HG03457 (cell line): Measurements from ENCODE around the gene SLC43A2.
"Not testable (repeated sequence)": the region's sequence is repeated elsewhere in the genome, so short reads cannot be mapped to it uniquely, and the experiment has no call there.

Experiments used
- ATAC-seq: cut with Tn5 transposase; IDR thresholded peaks from one replicate; pipeline ENCODE4 v1.9.1; 2021; ENCODE audit warnings: moderate number of reproducible peaks; ENCODE audit not compliant: unreplicated experiment

The SLC43A2 gene

DNA sequence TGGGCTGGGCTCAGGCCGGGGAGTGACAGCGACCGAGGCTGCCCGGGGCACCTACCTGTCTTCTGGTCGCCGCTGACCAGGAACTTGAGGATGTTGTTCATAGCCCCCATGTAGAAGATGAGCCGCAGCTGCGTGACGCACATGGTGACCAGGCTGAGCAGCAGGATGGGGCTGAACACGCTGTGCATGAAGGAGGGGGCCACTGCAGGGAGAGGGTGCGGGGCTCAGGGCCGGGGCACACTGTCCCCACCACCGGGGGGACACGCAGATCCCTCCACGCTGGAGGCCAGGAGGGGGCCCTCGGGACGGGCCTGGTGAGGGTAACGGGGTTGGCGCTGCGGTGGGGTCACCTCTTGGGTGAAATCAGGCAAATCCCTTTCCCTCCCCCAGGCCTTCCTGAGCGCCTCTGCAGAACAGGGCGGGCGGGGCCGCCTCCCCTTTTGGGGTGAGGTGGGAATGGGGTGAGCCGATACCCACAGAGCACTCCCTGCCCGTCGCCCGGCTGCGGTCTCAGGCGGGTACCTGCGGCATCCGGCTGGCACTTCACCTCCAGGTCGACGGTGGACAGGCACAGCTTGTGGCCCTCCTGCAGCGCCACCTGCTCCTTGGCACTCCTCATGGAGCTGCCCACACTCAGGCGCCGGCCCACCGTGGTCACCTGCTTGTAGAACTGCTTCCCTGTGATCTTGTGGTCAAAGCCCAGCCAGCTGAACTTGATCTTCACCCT lies 37.7 kb downstream of the SLC43A2 start:
- no peak for ATAC-seq

DNA sequence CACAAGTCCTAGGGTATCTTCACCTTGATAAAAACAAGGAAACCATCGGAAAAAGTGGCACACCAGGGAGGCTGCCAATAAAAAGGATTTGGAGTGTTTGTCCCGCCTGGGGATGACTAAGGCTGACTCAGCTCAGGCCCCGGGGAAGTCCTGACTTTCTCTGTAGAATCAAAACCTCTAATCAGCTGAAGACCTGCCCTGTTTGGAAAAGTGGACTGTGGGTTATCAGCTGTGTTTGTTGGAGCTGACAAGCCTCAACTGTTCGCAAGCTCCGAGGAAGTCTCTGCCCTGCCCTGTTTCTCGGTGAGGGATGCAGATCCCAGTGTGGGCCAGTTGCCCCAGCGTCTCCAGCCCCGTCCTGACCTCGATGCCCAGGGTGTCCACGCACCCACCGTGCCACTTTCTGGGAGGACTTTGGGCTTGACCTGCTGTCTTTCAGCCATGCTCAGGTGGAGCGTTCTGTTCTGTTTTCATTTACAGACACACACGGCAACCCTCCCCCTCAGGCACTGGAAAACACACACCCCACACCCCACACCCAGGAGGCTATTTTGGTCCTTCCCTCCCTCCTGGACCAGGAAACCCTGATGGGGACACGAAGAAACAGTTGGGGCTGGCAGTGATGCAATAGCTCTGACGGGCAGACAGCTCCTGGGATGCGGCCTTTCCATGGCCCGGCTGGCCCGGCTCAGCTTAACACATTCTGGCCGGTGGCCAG lies 38.4 kb downstream of the SLC43A2 start:
- no peak for ATAC-seq

DNA sequence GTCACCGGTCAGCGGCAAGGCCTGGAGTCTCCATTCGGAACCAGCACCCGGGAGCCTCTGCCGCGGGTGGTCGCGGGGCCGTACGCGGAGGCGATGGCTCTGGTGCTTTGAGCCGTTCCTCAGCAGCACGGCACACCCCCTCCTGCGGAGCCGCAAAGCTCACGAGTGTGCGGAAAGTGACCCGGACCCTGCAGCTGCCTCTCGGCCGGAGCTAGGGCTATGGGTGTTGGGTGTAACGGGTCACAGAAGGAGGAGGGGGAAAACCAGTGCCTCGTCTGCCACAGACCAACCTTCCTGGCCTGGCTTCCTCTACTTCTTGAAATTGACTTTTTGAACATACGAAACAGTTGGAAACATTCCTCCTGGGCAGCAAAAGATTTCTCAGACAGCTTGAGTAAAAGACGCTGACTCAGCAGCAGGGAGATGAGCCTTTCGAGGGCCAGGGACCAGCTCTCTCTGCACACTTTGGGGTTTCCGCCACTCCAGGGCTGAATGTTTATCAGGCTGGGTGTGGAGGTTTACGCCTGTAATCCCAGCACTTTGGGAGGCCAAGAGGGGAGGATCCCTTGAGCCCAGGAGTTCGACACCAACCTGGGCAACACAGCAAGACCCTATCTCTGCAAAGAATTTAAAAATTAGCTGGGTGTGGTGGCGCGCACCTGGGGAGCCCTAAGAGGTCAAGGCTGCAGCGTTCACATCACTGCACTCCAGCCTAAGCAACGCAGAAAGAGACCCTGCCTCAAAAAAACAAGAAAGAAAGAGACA lies 39.6 kb downstream of the SLC43A2 start:
- no peak for ATAC-seq

DNA sequence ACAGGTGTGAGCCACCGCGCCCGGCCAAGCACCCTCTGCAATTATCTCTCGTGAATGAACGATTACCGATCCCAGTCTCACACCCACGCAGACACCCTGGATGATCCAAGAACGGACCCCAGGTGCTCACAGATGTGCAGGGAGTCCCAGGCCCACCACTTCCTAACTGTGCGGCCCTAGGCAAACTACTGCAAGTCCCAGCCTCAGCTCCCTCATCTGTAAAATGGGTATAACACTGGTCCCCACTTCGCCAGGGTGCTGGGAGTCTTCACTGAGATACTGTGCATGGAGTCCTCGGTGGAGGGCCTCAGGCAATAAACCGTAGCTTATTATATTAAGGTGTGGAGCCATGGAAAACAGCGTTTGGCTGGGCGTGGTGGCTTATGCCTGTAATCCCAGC lies 44.5 kb downstream of the SLC43A2 start:
- no peak for ATAC-seq

DNA sequence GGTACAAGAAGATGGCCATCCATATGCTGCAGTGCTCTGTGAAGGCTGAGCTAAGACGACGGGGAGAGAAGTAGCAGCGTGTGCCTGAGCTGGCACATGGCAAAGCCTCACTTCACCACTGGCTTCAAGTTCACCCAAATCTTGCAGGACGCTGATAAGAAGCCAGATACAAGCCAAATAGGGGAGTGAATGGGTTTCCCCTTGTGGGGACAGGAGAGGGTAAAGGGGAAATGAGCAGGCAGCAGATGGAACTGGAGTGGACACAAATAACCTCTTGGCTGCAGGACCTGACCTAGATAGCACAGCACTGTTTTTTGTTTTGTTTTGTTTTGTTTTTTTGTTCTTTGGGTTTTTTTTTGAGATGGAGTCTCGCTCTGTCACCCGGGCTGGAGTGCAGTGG lies 45.1 kb downstream of the SLC43A2 start:
- ATAC-seq = no peak

DNA sequence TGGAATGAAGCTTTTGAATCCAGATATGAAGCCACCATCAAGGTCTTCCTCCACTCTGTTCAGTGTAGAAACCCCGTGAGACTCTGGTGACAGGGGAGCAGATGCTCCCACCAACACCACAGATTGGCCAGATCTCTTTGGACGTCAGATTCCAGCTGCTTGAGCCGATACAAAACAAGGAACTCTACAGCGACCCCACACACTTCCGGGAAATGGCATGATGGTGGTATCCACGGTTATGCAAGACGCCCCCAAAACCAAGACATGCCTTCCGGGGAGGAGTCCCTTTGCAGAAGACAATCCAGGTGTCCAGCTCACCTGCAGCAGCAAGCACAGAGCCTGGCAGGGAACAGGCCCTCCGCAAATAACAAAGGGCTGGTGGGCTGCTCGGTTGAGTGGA lies 46.3 kb downstream of the SLC43A2 start:
- no peak for ATAC-seq

DNA sequence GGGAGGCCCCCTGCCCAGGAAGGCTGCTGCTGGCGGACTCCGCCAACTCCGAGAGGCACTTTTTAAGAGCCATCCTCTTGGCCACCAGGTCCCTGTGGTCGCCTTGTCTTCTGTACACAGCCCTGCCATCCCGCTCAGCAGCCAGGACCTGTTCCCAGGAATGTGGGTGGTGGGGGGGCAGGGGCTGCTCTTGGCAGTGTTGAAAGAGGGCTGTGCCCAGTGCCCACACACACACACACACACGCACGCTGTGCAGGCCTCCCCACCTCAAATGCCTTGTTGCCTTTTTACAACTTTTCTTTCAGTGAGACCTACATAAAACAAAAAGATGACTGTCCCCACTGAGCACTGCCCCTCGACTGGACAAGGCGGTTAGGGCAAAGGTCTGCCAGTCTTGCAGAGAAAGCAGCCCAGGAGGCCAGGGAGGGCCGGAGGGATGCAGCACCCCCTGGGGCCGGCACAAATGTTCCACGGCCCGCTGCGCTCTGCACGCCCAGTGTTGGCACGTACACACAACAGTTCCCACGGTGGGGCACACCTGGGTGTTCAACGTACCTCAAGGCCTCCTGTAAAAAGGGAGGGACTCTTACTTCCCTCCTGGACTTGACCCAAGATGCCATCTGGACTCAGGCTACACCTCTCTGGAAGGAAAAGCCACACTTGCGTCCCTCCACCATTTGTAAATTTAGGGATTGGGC lies 47.5 kb downstream of the SLC43A2 start:
- ATAC-seq = no peak

DNA sequence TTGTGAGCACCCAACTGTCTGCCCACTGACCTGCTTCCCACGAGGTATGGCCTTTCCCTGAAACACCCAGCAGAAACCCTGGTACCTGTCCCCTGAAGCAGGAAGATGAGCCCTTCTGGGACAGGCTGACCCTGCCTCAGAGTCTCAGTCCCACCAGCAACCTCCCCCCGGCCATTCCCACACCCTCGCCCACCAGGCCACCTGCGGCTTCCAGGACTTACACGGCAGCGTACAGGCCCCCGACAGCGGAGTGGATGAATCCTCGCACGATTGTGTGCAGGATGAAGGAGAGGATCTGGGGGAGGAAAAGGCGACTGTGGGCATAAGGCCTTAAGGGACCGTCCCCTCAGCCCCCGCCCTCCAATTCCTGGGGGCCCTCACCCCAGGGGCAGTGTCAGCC lies 50.6 kb downstream of the SLC43A2 start:
- no peak for ATAC-seq

DNA sequence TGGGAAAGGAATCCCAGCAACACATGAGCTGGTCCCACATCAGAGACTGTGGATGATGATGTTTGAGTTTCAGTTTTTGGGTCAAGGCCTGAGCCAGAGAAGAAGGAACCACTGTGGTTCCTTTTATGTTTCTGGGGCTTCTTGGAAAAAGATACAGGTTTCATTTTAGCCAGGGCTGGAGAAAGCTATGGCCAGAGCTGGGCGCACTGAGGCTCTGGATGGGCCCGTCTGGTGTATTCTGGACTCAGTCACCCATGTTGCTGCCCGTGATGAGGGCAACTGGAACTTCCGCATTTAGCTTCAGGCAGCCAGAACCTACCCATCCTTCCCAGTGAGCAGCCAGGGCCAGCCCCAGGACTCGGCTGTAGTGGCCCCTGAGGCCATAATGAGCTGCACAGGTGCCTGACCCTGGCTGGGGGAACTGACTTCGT lies 51.0 kb downstream of the SLC43A2 start:
- no peak for ATAC-seq

DNA sequence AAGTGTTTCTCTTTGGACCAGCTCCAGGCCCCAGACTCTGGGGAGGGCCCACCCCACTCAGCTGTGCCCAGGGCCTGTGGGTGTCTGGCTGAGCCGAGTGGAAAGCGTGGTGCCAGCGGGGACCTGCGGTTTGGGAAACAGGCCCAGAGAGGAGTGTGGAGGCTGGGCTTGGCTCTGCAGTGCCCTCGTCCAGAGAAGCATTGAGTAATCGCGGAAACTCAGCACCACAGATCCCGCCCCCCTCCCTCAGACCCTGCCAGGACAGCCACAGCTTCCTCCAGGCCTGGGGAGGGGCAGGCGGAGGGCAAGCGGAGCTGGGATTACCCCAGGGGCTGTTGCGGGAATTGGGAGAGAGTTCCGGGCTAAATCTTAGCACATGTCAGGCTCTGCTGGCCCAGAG lies 51.5 kb downstream of the SLC43A2 start:
- no peak for ATAC-seq

DNA sequence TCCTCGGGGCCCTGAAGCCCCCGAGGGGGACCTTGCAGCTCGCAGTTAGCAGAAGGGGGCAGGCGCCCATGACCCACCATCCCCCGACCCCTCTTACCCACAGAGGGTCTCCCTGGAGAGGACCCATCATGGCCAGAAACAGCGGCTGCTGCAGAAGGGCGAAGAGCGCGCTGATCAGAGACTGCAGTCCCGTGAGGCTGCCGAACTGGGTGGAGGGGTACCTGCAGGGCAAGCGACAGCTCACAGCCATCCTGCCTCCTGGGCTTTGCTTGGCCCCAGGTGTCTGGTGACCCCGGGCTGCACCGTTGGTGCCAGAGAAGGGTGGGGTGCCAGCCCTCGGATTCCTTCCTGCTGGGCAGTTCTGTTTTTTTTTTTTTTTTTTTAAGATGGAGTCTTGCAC lies 52.1 kb downstream of the SLC43A2 start:
- ATAC-seq = no peak

DNA sequence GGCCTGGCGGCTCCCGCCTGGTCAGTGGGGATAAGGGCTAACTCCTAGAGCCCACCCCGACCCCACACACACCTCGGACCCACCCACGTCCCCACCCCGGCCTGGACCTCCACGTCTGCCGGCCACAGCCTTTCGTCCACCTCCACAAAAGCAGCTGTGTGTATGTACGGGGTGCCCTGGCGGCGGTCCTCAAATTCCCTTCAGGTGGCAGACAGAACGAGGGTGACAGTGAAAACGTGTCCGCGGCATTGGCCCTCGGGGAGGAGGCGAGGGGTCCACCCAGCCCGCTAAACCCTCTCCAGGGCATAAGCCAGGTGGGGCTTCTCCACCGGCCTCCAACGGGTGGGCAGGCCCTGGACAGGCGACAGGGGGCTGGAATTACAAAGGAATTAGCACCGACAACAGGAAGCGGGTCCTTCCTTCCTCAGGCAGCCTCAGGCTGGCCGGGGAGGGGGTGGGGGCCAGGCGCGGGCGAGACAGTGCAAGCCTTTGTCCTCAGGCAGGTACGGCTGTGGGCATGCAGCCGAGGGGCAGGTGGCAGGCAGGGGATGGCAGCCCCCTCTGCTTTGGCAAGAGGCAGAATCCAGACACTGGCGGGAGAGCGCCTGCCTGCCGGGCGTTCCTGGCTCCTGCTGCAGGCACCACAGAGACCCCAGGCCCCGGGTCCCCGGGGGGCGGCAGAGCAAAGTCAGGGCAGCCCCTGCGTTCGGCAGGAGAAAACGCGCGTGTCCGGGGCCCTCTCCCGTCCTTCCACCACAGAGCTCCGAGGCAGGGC lies 53.8 kb downstream of the SLC43A2 start:
- no peak for ATAC-seq

DNA sequence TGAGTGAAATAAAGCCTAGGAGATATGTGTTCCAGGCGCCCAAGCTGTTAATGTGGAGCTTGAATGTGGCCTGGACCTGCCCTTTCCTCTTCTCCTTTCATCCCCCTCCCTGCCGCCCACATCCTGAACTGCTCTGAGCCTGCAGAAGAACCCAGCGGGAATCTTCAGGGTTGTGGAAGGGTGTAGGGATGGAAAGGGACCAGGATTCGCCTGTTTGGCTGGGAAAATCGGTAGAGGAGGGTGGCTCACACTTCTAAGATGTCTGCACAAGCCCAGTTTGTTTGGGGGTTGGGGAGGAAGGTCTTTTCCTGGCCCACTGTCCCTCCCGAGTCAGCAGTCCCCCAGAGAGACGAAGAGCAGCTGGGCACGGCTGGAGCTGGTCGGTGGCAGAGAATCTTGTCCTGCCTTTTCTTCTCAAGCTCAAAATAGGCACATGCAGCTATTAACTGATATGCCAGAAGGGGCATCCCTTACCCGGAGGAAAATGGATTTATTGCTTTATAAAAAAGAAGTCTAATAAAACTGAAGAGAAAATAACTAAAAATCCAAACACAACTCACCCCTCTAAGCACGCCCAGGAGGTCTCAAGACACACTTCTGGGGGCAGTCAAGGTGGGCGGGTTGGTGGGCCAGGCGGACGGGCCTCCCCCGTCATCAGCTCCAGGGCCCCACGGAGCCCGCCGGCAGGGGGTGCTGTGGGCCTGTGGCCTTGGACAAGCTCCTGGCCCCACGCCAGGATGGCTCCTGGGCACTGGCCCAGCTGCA lies 54.5 kb downstream of the SLC43A2 start:
- ATAC-seq = no peak

DNA sequence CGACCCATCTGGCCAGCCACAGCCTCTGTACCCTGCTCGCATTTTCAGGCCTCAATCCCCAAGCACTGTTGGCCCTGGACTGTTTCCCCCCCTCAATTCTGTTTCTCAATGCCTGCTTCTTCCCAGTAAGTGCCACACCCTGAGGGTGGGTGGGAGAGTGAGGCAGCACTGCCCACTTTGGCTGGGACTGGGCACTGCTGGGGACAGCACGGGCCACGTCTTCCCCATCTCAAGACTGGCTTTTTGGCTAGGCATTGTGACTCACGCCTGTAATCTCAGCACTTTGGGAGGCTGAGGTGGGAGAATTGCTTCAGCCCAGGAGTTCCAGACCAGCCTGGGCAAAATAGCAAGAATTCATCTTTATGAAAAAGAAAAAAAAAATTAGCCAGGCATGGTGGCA lies 56.0 kb downstream of the SLC43A2 start:
- ATAC-seq = not testable (repeated sequence)

DNA sequence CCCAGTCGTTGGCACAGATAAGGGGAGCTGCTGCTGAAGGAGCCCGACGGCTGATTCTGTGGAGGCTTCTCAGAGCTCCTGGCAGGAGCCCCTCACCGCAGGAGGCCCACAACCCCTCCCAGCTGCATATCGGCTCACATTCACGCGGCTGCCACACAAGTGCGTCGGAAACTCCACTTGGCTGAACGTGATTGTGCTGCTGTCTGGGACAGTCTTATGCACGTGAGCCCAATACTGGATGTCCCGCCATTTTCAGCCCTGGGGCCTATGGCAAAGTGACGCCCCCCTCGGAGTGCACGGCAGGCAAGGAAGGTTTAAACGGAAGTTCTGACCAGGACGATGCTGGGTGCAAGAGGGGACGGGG lies 57.3 kb downstream of the SLC43A2 start:
- ATAC-seq = no peak

DNA sequence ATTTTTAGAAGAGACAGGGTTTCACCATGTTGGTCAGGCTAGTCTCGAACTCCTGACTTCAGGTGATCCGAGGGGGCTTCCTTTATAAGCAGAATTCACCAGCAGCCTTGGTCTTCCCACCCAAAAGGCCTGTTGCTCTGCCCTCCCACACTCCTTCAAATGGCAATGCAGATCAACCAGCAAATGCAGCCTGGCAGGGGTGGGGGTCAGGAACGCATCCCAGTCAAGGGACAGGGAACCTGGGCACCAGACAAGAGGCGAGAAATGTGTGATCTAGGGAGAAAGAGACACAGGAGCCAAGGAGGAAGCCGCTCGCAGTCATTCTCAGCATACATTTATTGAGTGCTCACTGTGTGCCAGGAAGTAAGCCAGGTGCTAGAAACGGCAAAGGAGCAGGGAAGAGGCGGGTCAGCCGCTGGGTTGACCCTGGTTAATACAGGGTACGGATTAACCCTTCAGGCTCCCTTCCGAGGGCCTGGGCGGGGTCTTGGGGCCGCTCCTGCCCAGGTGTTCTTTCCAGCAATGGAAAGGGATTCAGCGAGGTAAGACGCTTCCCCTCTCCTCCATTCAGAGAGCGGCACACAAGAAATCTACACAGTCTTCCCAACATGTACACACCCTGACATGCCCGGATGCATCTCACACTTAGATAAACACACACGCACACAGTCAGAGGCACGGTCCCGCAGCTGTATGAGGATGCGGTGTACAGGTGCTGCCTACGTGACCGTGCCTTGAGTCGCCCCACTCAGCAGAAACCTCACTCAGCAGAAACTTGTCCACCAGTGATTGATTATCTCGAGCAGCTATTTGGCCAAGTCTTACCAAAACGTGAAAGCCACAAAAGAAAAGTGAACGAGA lies 59.5 kb downstream of the SLC43A2 start:
- no peak for ATAC-seq

DNA sequence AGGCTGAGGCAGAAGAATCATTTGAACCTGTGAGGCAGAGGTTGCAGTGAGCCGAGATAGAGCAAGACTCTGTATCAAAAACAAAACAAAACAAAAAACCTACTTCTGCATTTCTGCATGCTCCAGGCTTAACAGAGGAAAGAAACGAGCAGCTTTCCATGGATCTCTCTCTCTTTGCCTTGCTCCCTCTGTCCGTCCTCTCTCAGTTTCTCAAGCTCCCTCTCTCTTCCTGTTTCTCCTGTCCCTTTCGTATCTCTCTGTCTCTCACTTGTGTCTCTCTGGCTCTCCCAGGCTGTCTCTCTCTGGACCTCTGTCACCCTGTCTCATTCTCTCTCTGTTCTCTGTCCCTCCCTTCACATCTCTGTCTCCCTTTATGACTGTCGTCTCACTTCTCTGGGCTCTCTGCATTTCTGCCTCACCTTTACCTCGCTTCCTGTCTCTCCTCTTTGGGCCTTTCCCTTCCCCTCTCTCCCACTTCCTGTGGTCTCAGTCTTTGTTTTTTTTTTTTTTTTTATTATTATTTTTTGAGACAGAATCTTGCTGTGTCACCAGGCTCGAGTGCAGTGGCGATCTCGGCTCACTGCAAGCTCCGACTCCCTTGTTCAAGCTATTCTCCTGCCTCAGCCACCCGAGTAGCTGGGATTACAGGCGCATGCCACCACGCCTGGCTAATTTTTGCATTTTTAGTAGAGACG lies 62.0 kb downstream of the SLC43A2 start:
- no peak for ATAC-seq

DNA sequence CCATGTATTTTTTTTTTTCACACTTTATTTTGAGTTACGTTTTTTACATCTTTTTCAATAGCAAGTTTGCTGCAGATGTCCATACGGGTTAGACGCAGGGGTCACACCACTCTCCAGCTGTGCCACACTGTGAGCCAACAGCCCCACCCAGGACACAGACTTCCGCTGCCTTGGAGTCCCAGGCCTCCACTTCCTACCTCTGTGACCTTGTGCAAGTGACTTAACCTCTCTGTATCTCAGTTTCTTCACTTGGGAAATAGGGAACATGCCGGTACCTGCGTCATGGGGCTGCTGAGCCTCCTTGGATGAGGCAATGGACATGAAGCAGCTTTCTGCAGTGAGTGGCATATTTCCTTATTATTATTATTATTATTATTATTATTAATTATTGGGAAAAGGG lies 62.8 kb downstream of the SLC43A2 start:
- ATAC-seq = no peak
